Measurements from ENCODE around the gene FBXO31.

GRCh38 chr16:87337262-87337771, 46.3 kb downstream of the FBXO31 start:
- TF ChIP-seq ZNF302 (tag by site-specific recombination; IDR thresholded peaks at IDR 0.05; ENCODE audit: low read depth): no peak
- TF ChIP-seq, protein P1, sequence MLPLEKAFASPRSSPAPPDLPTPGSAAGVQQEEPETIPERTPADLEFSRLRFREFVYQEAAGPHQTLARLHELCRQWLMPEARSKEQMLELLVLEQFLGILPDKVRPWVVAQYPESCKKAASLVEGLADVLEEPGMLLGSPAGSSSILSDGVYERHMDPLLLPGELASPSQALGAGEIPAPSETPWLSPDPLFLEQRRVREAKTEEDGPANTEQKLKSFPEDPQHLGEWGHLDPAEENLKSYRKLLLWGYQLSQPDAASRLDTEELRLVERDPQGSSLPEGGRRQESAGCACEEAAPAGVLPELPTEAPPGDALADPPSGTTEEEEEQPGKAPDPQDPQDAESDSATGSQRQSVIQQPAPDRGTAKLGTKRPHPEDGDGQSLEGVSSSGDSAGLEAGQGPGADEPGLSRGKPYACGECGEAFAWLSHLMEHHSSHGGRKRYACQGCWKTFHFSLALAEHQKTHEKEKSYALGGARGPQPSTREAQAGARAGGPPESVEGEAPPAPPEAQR (tag by site-specific recombination; IDR thresholded peaks at IDR 0.05): no peak
- TF ChIP-seq PRDM4 (tag by site-specific recombination; IDR thresholded peaks at IDR 0.05): no peak
- no peak for TF ChIP-seq ZNF529 (tag by site-specific recombination; IDR thresholded peaks at IDR 0.05; ENCODE audit: insufficient replicate concordance)
- TF ChIP-seq CTCF (tag by site-specific recombination; IDR thresholded peaks at IDR 0.05): no peak
- TF ChIP-seq, protein P2, sequence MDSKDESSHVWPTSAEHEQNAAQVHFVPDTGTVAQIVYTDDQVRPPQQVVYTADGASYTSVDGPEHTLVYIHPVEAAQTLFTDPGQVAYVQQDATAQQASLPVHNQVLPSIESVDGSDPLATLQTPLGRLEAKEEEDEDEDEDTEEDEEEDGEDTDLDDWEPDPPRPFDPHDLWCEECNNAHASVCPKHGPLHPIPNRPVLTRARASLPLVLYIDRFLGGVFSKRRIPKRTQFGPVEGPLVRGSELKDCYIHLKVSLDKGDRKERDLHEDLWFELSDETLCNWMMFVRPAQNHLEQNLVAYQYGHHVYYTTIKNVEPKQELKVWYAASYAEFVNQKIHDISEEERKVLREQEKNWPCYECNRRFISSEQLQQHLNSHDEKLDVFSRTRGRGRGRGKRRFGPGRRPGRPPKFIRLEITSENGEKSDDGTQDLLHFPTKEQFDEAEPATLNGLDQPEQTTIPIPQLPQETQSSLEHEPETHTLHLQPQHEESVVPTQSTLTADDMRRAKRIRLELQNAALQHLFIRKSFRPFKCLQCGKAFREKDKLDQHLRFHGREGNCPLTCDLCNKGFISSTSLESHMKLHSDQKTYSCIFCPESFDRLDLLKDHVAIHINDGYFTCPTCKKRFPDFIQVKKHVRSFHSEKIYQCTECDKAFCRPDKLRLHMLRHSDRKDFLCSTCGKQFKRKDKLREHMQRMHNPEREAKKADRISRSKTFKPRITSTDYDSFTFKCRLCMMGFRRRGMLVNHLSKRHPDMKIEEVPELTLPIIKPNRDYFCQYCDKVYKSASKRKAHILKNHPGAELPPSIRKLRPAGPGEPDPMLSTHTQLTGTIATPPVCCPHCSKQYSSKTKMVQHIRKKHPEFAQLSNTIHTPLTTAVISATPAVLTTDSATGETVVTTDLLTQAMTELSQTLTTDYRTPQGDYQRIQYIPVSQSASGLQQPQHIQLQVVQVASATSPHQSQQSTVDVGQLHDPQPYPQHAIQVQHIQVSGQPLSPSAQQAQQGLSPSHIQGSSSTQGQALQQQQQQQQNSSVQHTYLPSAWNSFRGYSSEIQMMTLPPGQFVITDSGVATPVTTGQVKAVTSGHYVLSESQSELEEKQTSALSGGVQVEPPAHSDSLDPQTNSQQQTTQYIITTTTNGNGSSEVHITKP (tag by site-specific recombination; IDR thresholded peaks at IDR 0.05): no peak
- TF ChIP-seq, protein P3, sequence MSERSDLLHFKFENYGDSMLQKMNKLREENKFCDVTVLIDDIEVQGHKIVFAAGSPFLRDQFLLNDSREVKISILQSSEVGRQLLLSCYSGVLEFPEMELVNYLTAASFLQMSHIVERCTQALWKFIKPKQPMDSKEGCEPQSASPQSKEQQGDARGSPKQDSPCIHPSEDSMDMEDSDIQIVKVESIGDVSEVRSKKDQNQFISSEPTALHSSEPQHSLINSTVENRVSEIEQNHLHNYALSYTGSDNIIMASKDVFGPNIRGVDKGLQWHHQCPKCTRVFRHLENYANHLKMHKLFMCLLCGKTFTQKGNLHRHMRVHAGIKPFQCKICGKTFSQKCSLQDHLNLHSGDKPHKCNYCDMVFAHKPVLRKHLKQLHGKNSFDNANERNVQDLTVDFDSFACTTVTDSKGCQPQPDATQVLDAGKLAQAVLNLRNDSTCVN (tag by site-specific recombination; optimal IDR thresholded peaks at IDR 0.05): no peak

All from HEK293 (cell line).